H7 (cell line): ENCODE measurements around the gene STXBP4. TPM values are rescaled to one million over a fixed set of nuclear protein-coding genes. Genes with fewer than 3 reads are reported as not detected.
"Not testable (repeated sequence)": the region's sequence is repeated elsewhere in the genome, so short reads cannot be mapped to it uniquely, and the experiment has no call there.

Source experiments
- DNase-seq: peaks from one replicate; pipeline ENCODE4 v3.0.0; 2012
- H3K27me3 ChIP-seq: 2 replicates; pipeline ENCODE4 v1.6.0; 2011; ENCODE audit warnings: mild to moderate bottlenecking, low read length; ENCODE audit not compliant: control insufficient read depth, insufficient read depth
- H3K36me3 ChIP-seq: replicated peaks from 2 replicates; pipeline ENCODE4 v1.5.1; 2011; ENCODE audit warnings: low read length; ENCODE audit not compliant: control insufficient read depth, insufficient read depth
- H3K4me3 ChIP-seq: 2 replicates; pipeline ENCODE4 v1.5.1; 2011; ENCODE audit warnings: low read depth, mild to moderate bottlenecking, control low read depth, low read length, moderate library complexity; ENCODE audit not compliant: insufficient read depth
- total RNA-seq: library from RNA; depleted of rRNA; stranded (reverse); fragments of >200 nt; shearing (Covaris generic); gene quantifications from 2 replicates; pipeline ENCODE4 v1.2.3, GENCODE V29; 2014

The STXBP4 gene
- total RNA-seq, 1 experiment from 2014 or later = 6.0 TPM

DNA sequence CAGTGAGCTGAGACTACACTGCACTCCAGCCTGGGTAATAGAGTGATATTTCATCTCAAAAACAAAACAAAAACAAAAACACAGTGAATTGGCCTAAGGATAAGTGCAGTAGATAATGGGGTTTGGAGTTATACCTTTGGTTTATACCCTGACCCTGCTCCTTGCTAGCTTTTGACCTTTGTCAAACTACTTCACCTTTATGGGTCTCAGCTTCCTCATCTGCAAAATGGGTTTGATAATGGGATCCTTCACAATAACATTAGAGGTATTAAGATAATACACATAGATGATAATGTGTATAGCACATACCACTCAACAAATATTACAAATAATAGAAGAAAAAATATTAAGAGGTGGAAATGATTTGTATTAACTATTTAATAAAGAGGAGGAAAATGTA is 85.9 kb downstream of the STXBP4 start:
- no peaks in the 10 kb centered on the region for H3K27me3 ChIP-seq
- DNase-seq = no peak
- H3K4me3 ChIP-seq = no peak overlapping the region
- no peaks in the 10 kb centered on the region for H3K36me3 ChIP-seq

DNA sequence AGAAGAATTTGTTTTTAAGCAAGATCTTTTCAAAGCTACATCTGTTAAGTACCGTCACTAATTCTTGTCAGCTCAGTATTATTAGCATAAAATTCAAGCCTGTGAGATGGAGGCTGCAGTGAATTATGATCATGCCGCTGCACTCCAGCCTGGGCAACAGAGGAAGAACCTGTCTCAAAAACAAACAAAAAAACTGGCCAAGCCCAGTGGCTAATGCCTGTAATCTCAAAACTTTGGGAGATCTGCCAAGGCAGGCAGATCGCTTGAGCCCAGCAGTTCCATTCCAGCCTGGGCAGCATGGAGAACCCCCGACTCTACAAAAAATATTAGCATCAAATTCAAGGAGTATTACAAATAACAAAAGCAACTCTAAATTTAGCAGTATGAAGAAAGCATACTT is 88.0 kb downstream of the STXBP4 start:
- H3K4me3 ChIP-seq = no peak overlapping the region
- H3K27me3 ChIP-seq = no peaks in the 10 kb centered on the region
- DNase-seq = no peak

GRCh38 chr17:55057184-55057583 is 88.6 kb downstream of the STXBP4 start:
- no peaks in the 10 kb centered on the region for H3K27me3 ChIP-seq
- no peak for DNase-seq

More for the DNA sequence above, 88.0 kb downstream of the STXBP4 start:
- no peaks in the 10 kb centered on the region for H3K36me3 ChIP-seq

DNA sequence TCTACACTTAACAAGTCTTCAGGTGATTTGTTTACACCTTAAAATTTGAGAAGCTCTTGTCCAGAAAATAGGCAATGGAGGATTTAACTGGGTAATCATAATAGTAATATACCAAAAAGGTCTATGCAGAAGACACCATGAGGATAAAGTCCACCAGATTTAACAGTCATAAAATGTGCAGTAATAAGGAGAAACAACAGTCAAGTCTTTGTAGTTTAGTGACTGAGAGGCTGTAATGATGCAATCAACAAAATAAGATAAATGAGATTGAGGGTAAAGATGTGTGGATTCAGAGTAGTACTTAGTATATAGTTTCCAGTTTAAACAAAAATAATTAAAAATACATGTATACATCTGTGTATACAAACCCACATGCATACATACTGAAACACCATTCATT is 91.2 kb downstream of the STXBP4 start:
- Histone ChIP-seq H3K27me3 (no peaks in the 10 kb centered on the region), H3K36me3 (no peaks in the 10 kb centered on the region), H3K4me3 (no peak overlapping the region)
- no peak for DNase-seq

More at GRCh38 chr17:55057184-55057583, 88.6 kb downstream of the STXBP4 start:
- Histone ChIP-seq H3K4me3 (no peak overlapping the region), H3K36me3 (no peaks in the 10 kb centered on the region)

GRCh38 chr17:55062921-55063320 is 94.4 kb downstream of the STXBP4 start:
- Histone ChIP-seq H3K36me3 (no peaks in the 10 kb centered on the region), H3K4me3 (no peak overlapping the region), H3K27me3 (no peaks in the 10 kb centered on the region)
- DNase-seq = no peak

GRCh38 chr17:55063885-55064874 is 95.6 kb downstream of the STXBP4 start:
- Histone ChIP-seq H3K36me3 (no peaks in the 10 kb centered on the region), H3K27me3 (no peaks in the 10 kb centered on the region), H3K4me3 (no peak overlapping the region)
- no peak for DNase-seq

GRCh38 chr17:55067697-55068439 is 99.3 kb downstream of the STXBP4 start:
- no peak for DNase-seq
- no peaks in the 10 kb centered on the region for H3K27me3 ChIP-seq
- no peak overlapping the region for H3K4me3 ChIP-seq
- no peaks in the 10 kb centered on the region for H3K36me3 ChIP-seq

DNA sequence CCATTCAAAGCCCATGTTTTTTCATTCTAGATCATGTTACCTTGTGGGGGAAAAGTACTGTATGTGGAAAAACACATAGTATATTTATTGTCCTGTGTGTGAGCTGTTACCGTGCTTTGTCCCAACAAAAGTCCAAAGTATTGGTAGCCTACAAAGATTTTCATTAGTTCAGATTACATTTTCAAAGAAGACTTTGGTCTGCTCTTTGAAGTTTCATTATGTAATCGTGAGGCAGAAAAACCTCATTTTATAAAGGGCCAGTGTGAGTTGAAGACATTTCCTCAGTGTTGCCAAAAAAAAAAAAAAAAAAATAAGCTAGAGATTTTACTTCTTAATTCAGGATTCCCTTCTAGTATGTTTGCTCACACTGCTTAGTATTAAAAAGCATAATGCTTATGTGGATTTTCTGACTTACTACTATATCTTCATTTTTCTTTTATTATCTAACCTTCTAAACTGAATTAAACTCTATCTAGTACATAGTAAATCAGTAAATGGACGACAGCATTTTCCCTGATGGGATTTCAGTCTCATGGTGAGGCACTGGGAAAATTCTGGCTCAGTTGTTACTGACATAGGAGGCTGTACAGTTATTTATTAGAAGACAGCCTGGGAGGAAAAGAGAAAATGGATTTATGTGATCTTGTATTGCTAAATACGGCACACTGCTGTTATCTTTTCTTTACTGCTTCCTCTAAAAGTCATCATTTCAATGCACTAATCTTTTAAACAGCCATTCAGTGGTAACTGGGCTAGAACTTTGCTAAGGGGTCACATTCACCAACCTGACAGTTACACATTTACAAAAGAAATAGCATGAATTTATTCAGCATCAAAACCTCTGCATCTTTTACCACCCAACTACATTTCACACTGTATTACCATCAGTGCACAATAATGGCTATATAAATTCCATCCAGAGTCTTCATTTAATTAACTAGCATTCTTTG is 100.6 kb downstream of the STXBP4 start:
- H3K27me3 ChIP-seq = no peaks in the 10 kb centered on the region
- no peaks in the 10 kb centered on the region for H3K36me3 ChIP-seq
- DNase-seq = no peak
- H3K4me3 ChIP-seq = no peak overlapping the region

DNA sequence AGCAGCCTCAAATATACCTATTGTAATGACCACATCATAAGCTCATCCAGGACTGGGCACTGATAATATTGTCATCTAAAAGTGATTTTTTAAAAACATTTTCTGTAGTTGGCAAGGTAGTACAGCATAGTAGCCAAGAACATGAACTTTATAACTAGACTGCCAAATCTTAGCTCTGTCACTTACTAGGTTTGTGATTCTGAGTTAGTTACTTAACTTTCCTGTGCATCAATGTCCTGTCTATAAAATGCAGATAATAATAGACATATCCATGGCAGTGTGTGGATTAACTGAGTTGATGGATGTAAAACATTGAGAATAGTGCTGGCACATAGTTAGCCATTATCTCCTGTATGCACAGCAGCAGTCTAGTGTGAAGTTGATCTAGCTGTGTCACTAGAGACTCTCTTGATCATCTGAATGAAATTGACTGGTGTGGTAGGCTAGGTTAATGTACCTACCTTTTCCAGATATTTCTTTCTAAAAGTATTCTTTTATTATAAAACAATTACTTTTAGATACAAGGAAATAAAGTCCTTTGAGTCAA is 101.5 kb downstream of the STXBP4 start:
- Histone ChIP-seq H3K27me3 (no peaks in the 10 kb centered on the region), H3K36me3 (no peaks in the 10 kb centered on the region), H3K4me3 (no peak overlapping the region)
- no peak for DNase-seq

GRCh38 chr17:55072898-55073297 is 104.3 kb downstream of the STXBP4 start:
- Histone ChIP-seq H3K27me3 (no peaks in the 10 kb centered on the region), H3K36me3 (no peaks in the 10 kb centered on the region), H3K4me3 (no peak overlapping the region)
- DNase-seq = no peak

- H3K27me3 ChIP-seq, H3K36me3 ChIP-seq, H3K4me3 ChIP-seq, DNase-seq: not testable (repeated sequence)
Measured at GRCh38 chr17:55073467-55073866, 104.9 kb downstream of the STXBP4 start.

- no peaks in the 10 kb centered on the region for H3K27me3 ChIP-seq
- no peaks in the 10 kb centered on the region for H3K36me3 ChIP-seq
- no peak overlapping the region for H3K4me3 ChIP-seq
- DNase-seq = no peak
Measured at GRCh38 chr17:55081559-55081958, 113.0 kb downstream of the STXBP4 start.

DNA sequence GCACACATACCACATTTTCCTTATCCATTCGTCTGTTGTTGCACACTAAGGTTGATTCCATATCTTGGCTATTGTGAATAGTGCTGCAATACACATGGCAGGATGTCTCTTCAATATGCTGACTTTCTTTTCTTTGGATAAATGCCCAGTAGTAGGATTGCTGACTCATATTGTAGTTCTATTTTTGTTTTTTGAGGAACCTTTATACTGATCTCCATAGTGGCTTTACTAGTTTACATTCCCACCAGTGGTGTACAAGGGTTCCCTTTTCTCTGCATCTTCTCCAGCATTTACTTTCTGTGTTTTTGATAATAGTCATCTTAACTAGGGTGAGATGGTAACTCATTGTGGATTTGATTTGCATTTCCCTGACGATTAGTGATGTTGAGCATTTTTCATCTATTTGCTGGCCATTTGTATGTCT is 118.1 kb downstream of the STXBP4 start:
- H3K36me3 ChIP-seq = no peaks in the 10 kb centered on the region
- no peak overlapping the region for H3K4me3 ChIP-seq
- no peak for DNase-seq
- H3K27me3 ChIP-seq = no peaks in the 10 kb centered on the region

GRCh38 chr17:55089256-55089655 is 120.7 kb downstream of the STXBP4 start:
- H3K36me3 ChIP-seq = no peaks in the 10 kb centered on the region
- H3K27me3 ChIP-seq = no peaks in the 10 kb centered on the region
- no peak overlapping the region for H3K4me3 ChIP-seq
- DNase-seq = no peak
